Fibroblast of the aortic adventitia (primary cell): ENCODE results near the gene BARX2. TPM values are rescaled to one million over a fixed set of nuclear protein-coding genes. Genes with fewer than 3 reads are reported as not detected.

Experiments used
- DNase-seq: peaks from one replicate; pipeline ENCODE4 v3.0.0-alpha.2; 2010; ENCODE audit warnings: low read depth
- H3K4me3 ChIP-seq: 2 replicates; pipeline ENCODE4 v1.5.1; 2011; ENCODE audit warnings: low read depth, mild to moderate bottlenecking, control low read depth, low read length, moderate library complexity
- total RNA-seq: library from RNA; depleted of rRNA; stranded (reverse); fragments of >200 nt; gene quantifications from 2 replicates; pipeline ENCODE4 v1.2.3, GENCODE V29; 2012; ENCODE audit warnings: low replicate concordance
- TF ChIP-seq, protein P1 (sequence below): IDR thresholded peaks from 2 replicates; pipeline ENCODE4 v1.5.1; 2011; ENCODE audit warnings: mild to moderate bottlenecking, low read length, control low read depth, inconsistent platforms; ENCODE audit not compliant: insufficient read depth

Gene BARX2
- total RNA-seq, 1 donor = not detected

DNA sequence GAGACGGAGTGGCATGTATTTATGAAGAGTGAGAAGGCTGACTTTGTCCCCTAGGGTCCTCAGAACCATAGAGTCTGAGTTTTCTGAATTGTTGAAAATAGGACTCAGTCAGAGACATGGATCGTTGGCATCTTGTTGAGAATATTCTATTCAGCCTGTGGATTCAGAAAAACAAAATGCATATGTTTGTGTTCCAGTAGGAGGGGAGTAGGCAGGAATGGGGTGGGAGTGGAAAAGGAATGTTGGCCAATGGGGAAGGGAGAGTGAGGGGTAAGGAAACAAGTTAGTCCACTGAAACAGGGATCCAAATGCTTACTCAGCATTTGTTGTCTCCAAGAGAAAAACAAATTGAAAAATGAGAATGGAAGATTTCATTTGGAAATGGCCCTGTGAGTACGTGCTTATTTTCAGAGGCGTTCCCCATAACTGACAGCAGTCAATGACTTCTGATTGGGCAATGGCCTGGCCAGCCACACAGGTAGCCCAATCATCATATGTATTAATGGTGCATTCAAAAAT lies 14.7 kb downstream of the BARX2 start:
- TF ChIP-seq, protein P1, sequence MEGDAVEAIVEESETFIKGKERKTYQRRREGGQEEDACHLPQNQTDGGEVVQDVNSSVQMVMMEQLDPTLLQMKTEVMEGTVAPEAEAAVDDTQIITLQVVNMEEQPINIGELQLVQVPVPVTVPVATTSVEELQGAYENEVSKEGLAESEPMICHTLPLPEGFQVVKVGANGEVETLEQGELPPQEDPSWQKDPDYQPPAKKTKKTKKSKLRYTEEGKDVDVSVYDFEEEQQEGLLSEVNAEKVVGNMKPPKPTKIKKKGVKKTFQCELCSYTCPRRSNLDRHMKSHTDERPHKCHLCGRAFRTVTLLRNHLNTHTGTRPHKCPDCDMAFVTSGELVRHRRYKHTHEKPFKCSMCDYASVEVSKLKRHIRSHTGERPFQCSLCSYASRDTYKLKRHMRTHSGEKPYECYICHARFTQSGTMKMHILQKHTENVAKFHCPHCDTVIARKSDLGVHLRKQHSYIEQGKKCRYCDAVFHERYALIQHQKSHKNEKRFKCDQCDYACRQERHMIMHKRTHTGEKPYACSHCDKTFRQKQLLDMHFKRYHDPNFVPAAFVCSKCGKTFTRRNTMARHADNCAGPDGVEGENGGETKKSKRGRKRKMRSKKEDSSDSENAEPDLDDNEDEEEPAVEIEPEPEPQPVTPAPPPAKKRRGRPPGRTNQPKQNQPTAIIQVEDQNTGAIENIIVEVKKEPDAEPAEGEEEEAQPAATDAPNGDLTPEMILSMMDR = no peak
- no peak for DNase-seq
- no peak overlapping the region for H3K4me3 ChIP-seq

DNA sequence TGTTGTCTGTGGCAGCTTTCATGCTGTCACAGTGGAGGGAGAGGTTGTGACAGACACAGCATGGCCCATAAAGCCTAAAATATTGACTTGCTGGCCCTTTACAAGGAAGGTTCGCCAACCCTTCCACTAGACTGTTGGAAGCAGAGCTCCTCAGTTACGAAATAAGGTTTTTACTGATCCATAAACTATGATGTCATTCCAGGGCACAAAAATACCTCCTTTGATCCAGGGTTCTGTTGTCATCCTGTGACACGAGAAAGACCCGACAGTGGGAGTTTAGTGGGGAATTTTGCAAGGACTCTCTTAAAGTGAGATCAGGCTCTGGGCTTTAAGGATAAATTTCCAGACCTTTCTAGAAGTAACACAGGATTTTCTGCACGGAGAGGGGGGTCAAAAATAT lies 15.7 kb downstream of the BARX2 start:
- no peak overlapping the region for H3K4me3 ChIP-seq
- no peak for DNase-seq
- TF ChIP-seq, protein P1 = no peak

DNA sequence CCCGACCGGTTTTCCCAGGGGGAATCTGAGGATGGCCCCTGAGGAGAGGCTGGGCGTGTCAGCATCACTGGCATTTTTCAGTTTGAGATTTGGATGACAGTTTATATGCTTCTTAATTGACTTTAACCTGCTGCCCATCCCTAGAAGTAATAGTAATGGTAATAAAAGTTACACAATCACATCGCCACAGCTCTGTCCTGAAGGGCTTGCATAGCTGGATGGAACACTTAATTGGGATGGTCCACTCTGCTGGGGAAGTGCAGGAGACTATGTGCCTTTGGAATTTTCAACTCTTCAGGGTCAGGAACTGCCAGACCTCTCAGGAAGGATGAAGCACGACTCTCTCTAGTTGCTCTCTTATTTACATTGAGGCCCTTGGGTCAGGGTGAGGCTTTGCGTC lies 16.2 kb downstream of the BARX2 start:
- DNase-seq = no peak
- H3K4me3 ChIP-seq = no peak overlapping the region
- TF ChIP-seq, protein P1 = no peak

DNA sequence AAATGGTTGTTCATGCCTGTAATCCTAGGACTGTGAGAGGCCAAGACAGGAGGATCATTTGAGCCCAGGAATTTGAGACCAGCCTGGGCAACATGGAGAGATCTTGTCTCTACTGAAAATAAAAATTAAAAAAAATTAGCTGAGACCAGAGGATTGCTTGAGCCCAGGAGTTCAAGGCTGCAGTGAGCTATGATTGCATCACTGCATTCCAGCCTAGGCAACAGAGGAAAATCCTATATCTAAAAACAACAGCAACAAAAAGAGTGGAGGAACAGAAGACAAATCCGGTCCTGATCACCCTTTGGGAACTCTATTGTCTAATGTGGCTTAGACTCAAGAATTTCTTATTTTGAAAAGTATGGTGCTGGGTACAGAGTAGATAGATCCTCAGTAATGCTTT lies 17.3 kb downstream of the BARX2 start:
- TF ChIP-seq, protein P1 = no peak
- DNase-seq = no peak

DNA sequence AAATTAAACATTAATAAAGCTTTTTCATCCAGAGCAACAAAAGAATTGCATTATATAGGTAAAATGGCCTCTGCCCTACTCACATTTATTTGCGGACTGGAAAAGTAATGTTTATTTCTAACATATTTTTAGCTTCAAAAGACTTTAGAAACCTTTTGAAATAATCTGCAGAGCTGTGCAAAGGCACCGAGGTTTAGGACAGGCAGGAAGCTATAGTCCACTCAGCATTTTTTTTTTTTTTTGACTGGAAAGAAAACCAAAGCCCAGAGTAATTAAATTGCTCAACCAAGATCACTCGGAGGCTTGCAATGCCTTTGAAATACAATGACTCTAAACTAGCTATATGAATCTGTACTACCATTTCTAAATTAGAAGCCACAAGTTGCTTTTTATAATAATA lies 19.1 kb downstream of the BARX2 start:
- DNase-seq = no peak
- TF ChIP-seq, protein P1 = no peak
- no peak overlapping the region for H3K4me3 ChIP-seq

More for the DNA sequence above, 17.3 kb downstream of the BARX2 start:
- no peak overlapping the region for H3K4me3 ChIP-seq

DNA sequence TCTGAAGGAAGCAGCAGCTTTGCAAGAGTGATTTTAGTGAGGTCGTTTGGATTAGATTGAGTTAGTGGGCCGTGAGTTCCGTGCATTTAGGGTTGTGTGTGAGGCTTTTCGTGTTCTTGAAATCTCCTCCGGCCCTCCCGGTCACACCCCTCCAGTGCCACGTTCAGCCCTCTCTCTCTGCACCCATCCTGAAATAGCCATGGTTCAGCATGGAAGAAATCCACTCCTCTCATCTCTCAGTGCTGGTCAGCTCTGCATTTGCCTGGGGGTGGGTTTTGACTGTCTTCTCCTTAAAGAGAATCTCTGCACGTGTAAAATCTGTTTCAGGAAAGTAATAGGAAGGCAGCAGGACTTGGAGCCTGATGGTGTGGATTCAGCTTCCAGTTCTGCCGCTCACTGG lies 19.8 kb downstream of the BARX2 start:
- TF ChIP-seq, protein P1 = no peak
- DNase-seq = no peak
- no peak overlapping the region for H3K4me3 ChIP-seq

DNA sequence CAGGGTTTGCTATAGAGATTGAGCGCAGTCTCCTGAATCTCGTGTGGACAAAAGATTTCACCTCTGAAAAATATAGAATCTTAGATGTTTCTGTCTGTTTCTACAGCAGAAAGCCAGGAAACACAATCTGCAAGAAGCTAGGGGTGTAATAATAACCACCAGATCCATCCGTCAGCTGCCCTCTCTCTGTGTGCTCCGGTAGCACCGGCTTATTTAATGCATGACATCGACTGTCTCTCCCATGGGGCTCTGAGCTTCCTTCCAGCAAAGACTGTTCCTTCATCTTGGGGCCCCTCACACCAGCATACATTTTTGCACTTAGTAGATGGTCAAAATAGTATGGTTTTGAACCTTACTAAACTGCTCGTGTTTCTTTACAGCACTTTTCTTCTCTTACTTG lies 20.2 kb downstream of the BARX2 start:
- H3K4me3 ChIP-seq = no peak overlapping the region
- TF ChIP-seq, protein P1 = no peak
- DNase-seq = no peak
